HEK293 (cell line): ENCODE data around the gene FOXN3.

Source experiments
- CTCF ChIA-PET: fragments of 350-600 bp; formaldehyde crosslinking; extraction: SDS; loops from one replicate; lab custom pipeline; 2021; ENCODE audit warnings: antibody characterized with exemption; lab: Yijun Ruan, JAX
- POLR2A ChIA-PET: fragments of 300-600 bp; formaldehyde crosslinking; extraction: SDS; loops from one replicate; lab custom pipeline; 2020; ENCODE audit warnings: antibody characterized with exemption, inconsistent platforms; lab: Yijun Ruan, JAX
- H3K27ac ChIP-seq: fragments of 200-500 bp; sonication (Bioruptor generic); 2 replicates; pipeline ENCODE4 v1.5.1; 2014; ENCODE audit warnings: low read depth, low read length, control low read depth, inconsistent platforms; ENCODE audit errors: extremely low read depth
- H3K36me3 ChIP-seq, 2 experiments: fragments of 200-500 bp in 1 of 2; sonication (Bioruptor generic) in 1 of 2; 1 replicate in 1 of 2; 2 replicates in 1 of 2; pipeline ENCODE4 v1.5.1; 2014 to 2017; ENCODE audit warnings: inconsistent platforms in 2 of 2, low read length in 2 of 2; ENCODE audit not compliant: control insufficient read depth in 2 of 2, insufficient read depth in 1 of 2
- H3K4me1 ChIP-seq: fragments of 200-500 bp; sonication (Bioruptor generic); 2 replicates; pipeline ENCODE4 v1.5.1; 2014; ENCODE audit warnings: mild to moderate bottlenecking, low read length, inconsistent platforms; ENCODE audit not compliant: control insufficient read depth, insufficient read depth
- H3K4me3 ChIP-seq: 2 replicates; pipeline ENCODE4 v1.5.1; 2011; ENCODE audit warnings: low read depth, mild to moderate bottlenecking, control low read depth, low read length, moderate library complexity
- H3K9me3 ChIP-seq: fragments of 200-500 bp; sonication (Bioruptor generic); 2 replicates; pipeline ENCODE4 v1.5.1; 2014; ENCODE audit warnings: low read depth, low read length, inconsistent platforms; ENCODE audit not compliant: control insufficient read depth, insufficient read depth
- ELK4 ChIP-seq: IDR thresholded peaks from 2 replicates; pipeline ENCODE4 v1.6.1; 2011; ENCODE audit warnings: mild to moderate bottlenecking, low read depth, low read length, borderline replicate concordance
- KLF16 ChIP-seq: fragments of 450-650 bp; formaldehyde crosslinking; IDR thresholded peaks from 2 replicates; pipeline ENCODE4 v1.5.1; 2017; ENCODE audit warnings: missing biosample characterization, missing genetic modification characterization
- REST ChIP-seq: fragments of 450-650 bp; formaldehyde crosslinking; IDR thresholded peaks from 2 replicates; pipeline ENCODE4 v1.5.1; 2016; ENCODE audit warnings: missing biosample characterization, missing genetic modification characterization
- ZBTB11 ChIP-seq: fragments of 450-650 bp; formaldehyde crosslinking; conservative IDR thresholded peaks from 2 replicates; pipeline ENCODE4 v1.5.1; 2016; ENCODE audit warnings: low read depth, missing biosample characterization, missing genetic modification characterization
- ZBTB6 ChIP-seq: fragments of 450-650 bp; formaldehyde crosslinking; IDR thresholded peaks from 2 replicates; pipeline ENCODE4 v1.5.1; 2017; ENCODE audit warnings: missing biosample characterization, missing genetic modification characterization
- ZNF140 ChIP-seq: fragments of 450-650 bp; formaldehyde crosslinking; IDR thresholded peaks from 2 replicates; pipeline ENCODE4 v1.5.1; 2016; ENCODE audit warnings: missing biosample characterization, missing genetic modification characterization
- ZNF19 ChIP-seq: fragments of 450-650 bp; formaldehyde crosslinking; IDR thresholded peaks from 2 replicates; pipeline ENCODE4; 2016; ENCODE audit warnings: missing biosample characterization, missing genetic modification characterization, low read depth
- ZNF221 ChIP-seq: fragments of 450-650 bp; formaldehyde crosslinking; IDR thresholded peaks from 2 replicates; pipeline ENCODE4 v1.5.1; 2017; ENCODE audit warnings: missing biosample characterization, missing genetic modification characterization, borderline replicate concordance
- ZNF223 ChIP-seq: fragments of 450-650 bp; formaldehyde crosslinking; IDR thresholded peaks from 2 replicates; pipeline ENCODE4 v1.5.1; 2016; ENCODE audit warnings: missing biosample characterization, missing genetic modification characterization
- ZNF302 ChIP-seq: fragments of 450-650 bp; formaldehyde crosslinking; IDR thresholded peaks from 2 replicates; pipeline ENCODE4 v1.5.1; 2016; ENCODE audit warnings: missing biosample characterization, missing genetic modification characterization, low read depth
- ZNF324 ChIP-seq: fragments of 450-650 bp; formaldehyde crosslinking; IDR thresholded peaks from 2 replicates; pipeline ENCODE4 v1.5.1; 2016; ENCODE audit warnings: missing biosample characterization, missing genetic modification characterization
- ZNF335 ChIP-seq: fragments of 450-650 bp; formaldehyde crosslinking; conservative IDR thresholded peaks from 2 replicates; pipeline ENCODE4 v1.5.1; 2016; ENCODE audit warnings: missing biosample characterization, missing genetic modification characterization
- ZNF433 ChIP-seq: fragments of 450-650 bp; formaldehyde crosslinking; IDR thresholded peaks from 2 replicates; pipeline ENCODE4 v1.5.1; 2016; ENCODE audit warnings: missing biosample characterization, missing genetic modification characterization, low read depth
- ZNF48 ChIP-seq: fragments of 450-650 bp; formaldehyde crosslinking; IDR thresholded peaks from 2 replicates; pipeline ENCODE4 v1.5.1; 2016; ENCODE audit warnings: missing biosample characterization, missing genetic modification characterization
- ZNF501 ChIP-seq: fragments of 450-650 bp; formaldehyde crosslinking; IDR thresholded peaks from 2 replicates; pipeline ENCODE4 v1.5.1; 2016; ENCODE audit warnings: missing biosample characterization, missing genetic modification characterization
- ZNF518A ChIP-seq: fragments of 450-650 bp; formaldehyde crosslinking; conservative IDR thresholded peaks from 2 replicates; pipeline ENCODE4 v1.5.1; 2016; ENCODE audit warnings: low read depth, missing biosample characterization, missing genetic modification characterization
- ZNF776 ChIP-seq: fragments of 450-650 bp; formaldehyde crosslinking; IDR thresholded peaks from 2 replicates; pipeline ENCODE4 v1.5.0; 2017; ENCODE audit warnings: missing biosample characterization, missing genetic modification characterization, borderline replicate concordance
- ZNF843 ChIP-seq: fragments of 450-650 bp; formaldehyde crosslinking; IDR thresholded peaks from 2 replicates; pipeline ENCODE4 v1.5.1; 2016; ENCODE audit warnings: missing biosample characterization, missing genetic modification characterization

Gene FOXN3

DNA sequence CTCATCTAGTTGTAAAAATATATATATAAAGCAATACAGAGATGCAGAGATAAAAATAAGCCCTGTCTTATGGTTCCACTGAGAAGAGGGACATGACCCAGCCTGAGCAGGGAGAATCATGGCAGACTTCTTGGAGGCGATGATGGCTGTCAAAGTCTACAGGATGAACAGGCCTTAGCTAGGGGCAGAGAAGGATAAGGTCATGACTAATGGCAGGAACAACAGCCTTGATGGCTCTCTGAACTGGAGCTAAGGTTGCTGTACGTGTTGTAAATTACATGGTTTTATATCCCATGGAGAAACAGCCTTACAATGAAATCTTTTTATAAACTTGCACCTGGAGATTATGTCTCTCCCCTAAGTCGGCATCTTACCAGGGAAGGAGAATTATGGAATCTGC lies 32.4 kb downstream of the FOXN3 start:
- H3K4me1 ChIP-seq, result no peaks in the 10 kb centered on the region
- no peak overlapping the region for H3K4me3 ChIP-seq
- no peak for TF ChIP-seq ZNF324
- no peak for TF ChIP-seq REST
- no peak for TF ChIP-seq ZNF501 (tag by site-specific recombination)
- no peak for TF ChIP-seq ZBTB11
- no peak for TF ChIP-seq ZNF140
- no peak for TF ChIP-seq ZNF518A (tag by site-specific recombination)
- TF ChIP-seq ZNF48 (tag by site-specific recombination), result no peak
- TF ChIP-seq ZBTB6 (tag by site-specific recombination), result no peak
- TF ChIP-seq ZNF843 (tag by site-specific recombination), result no peak
- TF ChIP-seq ZNF776 (tag by site-specific recombination), result no peak
- TF ChIP-seq ELK4, result no peak
- no peak for TF ChIP-seq ZNF223 (tag by site-specific recombination)
- TF ChIP-seq ZNF19 (tag by site-specific recombination), result no peak
- TF ChIP-seq ZNF335 (tag by site-specific recombination), result no peak
- TF ChIP-seq ZNF302 (tag by site-specific recombination), result no peak
- no peak for TF ChIP-seq KLF16 (tag by site-specific recombination)
- TF ChIP-seq ZNF433 (tag by site-specific recombination), result no peak
- TF ChIP-seq ZNF221 (tag by site-specific recombination), result no peak
- ChIA-PET CTCF (no interaction called here), POLR2A (no interaction called here)
- H3K36me3 ChIP-seq, result no peaks in the 10 kb centered on the region; a peak in 1 of 3 replicates
- H3K27ac ChIP-seq, result no peak overlapping the region
- no peaks in the 10 kb centered on the region for H3K9me3 ChIP-seq
